GM12878 (cell line): ENCODE data around the gene ALAS1. TPM values are rescaled to one million over a fixed set of nuclear protein-coding genes. Genes with fewer than 3 reads are reported as not detected.

ENCODE experiments used
- CREM ChIP-seq: IDR thresholded peaks from 2 replicates; pipeline ENCODE4 v1.6.1; 2014; ENCODE audit warnings: antibody characterized with exemption, low read depth
- CUX1 ChIP-seq: IDR thresholded peaks from 2 replicates; pipeline ENCODE4 v1.6.1; 2012; ENCODE audit warnings: improper control_type of control experiment, low read depth, low read length; ENCODE audit not compliant: insufficient replicate concordance
- EZH2 ChIP-seq: IDR thresholded peaks from 2 replicates; pipeline ENCODE4 v1.6.1; 2012; ENCODE audit warnings: low read depth, mild to moderate bottlenecking, control low read depth, inconsistent platforms, low read length, borderline replicate concordance; ENCODE audit not compliant: control insufficient read depth
- HDGF ChIP-seq: fragments of 450-650 bp; IDR thresholded peaks from 2 replicates; pipeline ENCODE4 v1.6.1; 2016; ENCODE audit warnings: antibody characterized with exemption
- MYC ChIP-seq: IDR thresholded peaks from 2 replicates; pipeline ENCODE4 v1.6.1; 2011; ENCODE audit warnings: mild to moderate bottlenecking, low read length, moderate library complexity, inconsistent platforms; ENCODE audit not compliant: insufficient read depth, insufficient replicate concordance, insufficient read length, severe bottlenecking
- NR2C1 ChIP-seq: fragments of 450-650 bp; IDR thresholded peaks from 2 replicates; pipeline ENCODE4 v1.6.1; 2017; ENCODE audit warnings: antibody characterized with exemption, mild to moderate bottlenecking, moderate library complexity
- NRF1 ChIP-seq: conservative IDR thresholded peaks from 2 replicates; pipeline ENCODE4 v1.6.1; 2011; ENCODE audit warnings: mild to moderate bottlenecking, low read depth, low read length, improper control_type of control experiment
- PML ChIP-seq: IDR thresholded peaks from 2 replicates; pipeline ENCODE4 v1.6.1; 2012; ENCODE audit warnings: low read length, inconsistent platforms
- POLR2A ChIP-seq: IDR thresholded peaks from 2 replicates; pipeline ENCODE4 v1.6.1; 2011; ENCODE audit warnings: low read depth, mild to moderate bottlenecking, low read length
- RAD21 ChIP-seq: IDR thresholded peaks from 2 replicates; pipeline ENCODE4 v1.6.1; 2011; ENCODE audit warnings: mild to moderate bottlenecking, low read depth, low read length, moderate library complexity; ENCODE audit not compliant: insufficient read depth
- RCOR1 ChIP-seq: conservative IDR thresholded peaks from 2 replicates; pipeline ENCODE4 v1.6.1; 2012; ENCODE audit warnings: low read depth, low read length, improper control_type of control experiment
- SIN3A ChIP-seq: IDR thresholded peaks from 2 replicates; pipeline ENCODE4 v1.6.1; 2012; ENCODE audit warnings: low read depth, low read length, improper control_type of control experiment
- SMAD5 ChIP-seq: IDR thresholded peaks from 2 replicates; pipeline ENCODE4 v1.6.1; 2016; ENCODE audit warnings: antibody characterized with exemption, low read depth
- SMARCA5 ChIP-seq: fragments of 450-650 bp; IDR thresholded peaks from 2 replicates; pipeline ENCODE4 v1.6.1; 2017; ENCODE audit warnings: mild to moderate bottlenecking
- SMC3 ChIP-seq: IDR thresholded peaks from 2 replicates; pipeline ENCODE4 v1.6.1; 2011; ENCODE audit warnings: low read length, improper control_type of control experiment, borderline replicate concordance
- SP1 ChIP-seq: IDR thresholded peaks from one replicate; pipeline ENCODE4 v1.6.1; 2011; ENCODE audit warnings: low read depth, low read length
- YY1 ChIP-seq: IDR thresholded peaks from 2 replicates; pipeline ENCODE4 v1.6.1; 2011; ENCODE audit warnings: low read depth, mild to moderate bottlenecking, low read length
- ZNF207 ChIP-seq: fragments of 450-650 bp; IDR thresholded peaks from 2 replicates; pipeline ENCODE4 v1.6.1; 2014; ENCODE audit warnings: antibody characterized with exemption, mild to moderate bottlenecking, borderline replicate concordance
- ZNF274 ChIP-seq: IDR thresholded peaks from one replicate; pipeline ENCODE4 v1.8.0; 2011; ENCODE audit not compliant: insufficient read length, insufficient read depth
- polyA plus RNA-seq, 11 experiments: library from polyadenylated mRNA; depleted of rRNA in 4 of 11; unstranded in 6 of 11; stranded (reverse) in 5 of 11; fragments of >200 nt; fragmentation: Nextera tagmentation in 4 of 11; fragmentation: Illumina TruSeq in 1 of 11; extraction: Ambion mirVana in 4 of 11; extraction: Trizol in 1 of 11; gene quantifications; 1 replicate in 1 of 11; 2 replicates in 10 of 11; pipeline versions ENCODE4 v1.2.1 to v1.2.3, GENCODE V29; 2011 to 2016; ENCODE audit warnings: inconsistent platforms in 2 of 11, missing spikeins in 2 of 11, low read depth in 1 of 11
- total RNA-seq, 4 experiments: library from RNA; depleted of rRNA in 3 of 4; stranded (reverse); fragments of >200 nt in 3 of 4; fragmentation: Illumina TruSeq in 1 of 4; extraction: Trizol in 1 of 4; gene quantifications; 2 replicates each; pipeline versions ENCODE4 v1.2.1 to v1.2.3, GENCODE V29; 2013 to 2021
- TF ChIP-seq, protein P1 (sequence below): IDR thresholded peaks from 2 replicates; pipeline ENCODE4 v1.6.1; 2011; ENCODE audit warnings: mild to moderate bottlenecking, low read depth, low read length, moderate library complexity; ENCODE audit not compliant: insufficient replicate concordance

Gene ALAS1
- total and polyA plus RNA-seq, 10 of the 15 experiments (the other 5 are each of a cell fraction or from before 2014, with no cell fraction given) = 69.9 to 115 (median 94.1) TPM

DNA sequence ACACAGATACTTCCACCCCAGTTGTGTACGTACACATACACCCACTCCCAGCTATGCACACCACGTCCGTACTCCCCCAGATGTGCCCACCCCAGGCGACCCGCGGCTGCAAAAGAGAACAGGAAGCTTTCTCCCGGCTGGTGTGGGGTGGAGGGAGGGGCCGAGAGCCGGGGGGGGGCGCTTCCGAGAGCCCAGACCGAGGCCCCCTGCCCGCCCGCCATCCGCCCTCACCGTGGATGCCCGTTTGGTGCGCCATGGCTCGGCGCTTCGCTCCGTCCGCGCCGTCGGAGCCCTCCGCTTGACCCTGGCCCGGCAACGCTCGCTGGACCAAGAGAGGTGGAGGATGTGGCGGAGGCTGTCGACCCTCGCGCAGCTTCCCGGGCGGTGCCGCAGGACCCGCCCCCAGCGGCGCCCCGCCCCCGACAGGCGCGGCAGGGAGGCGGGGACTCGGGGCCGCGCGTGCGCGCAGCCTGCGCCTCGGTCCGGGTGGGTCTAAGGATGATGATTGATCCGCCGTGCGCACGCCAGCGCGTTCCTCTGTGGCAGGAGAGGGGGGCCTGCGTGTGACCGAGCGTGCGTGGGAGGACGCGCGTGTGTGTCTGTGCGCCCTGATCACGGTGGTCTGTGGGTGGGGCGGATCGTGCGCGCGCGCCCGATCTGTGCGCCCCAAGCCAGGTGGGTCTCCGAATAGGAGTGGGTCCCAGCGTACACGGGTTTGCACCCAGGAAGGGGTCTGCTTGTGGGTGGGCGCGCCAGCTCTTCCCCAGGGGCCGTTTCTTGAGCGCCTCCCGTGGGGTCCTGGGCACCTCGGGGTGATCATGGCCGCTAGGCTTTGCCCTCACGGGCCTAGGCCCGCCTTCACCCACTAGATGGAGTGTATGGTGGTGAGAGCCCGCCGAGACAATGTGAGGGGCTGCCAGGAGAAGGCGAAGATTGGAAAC, 41.1 kb downstream of the ALAS1 start, which contains the start of gene TWF2 (continued):
- TF ChIP-seq SMC3 = peak; percentile 37; the same call in 1 of the 2 replicates
- 0 out of 2 replicates have a peak, but pooled peaks have one; percentile 63 for TF ChIP-seq ZNF207
- peak; percentile 72; the same call in 1 of the 2 replicates for TF ChIP-seq HDGF
- TF ChIP-seq NR2C1 = peak; percentile 28; the same call in 1 of the 2 replicates
- TF ChIP-seq PML = no peak
- 0 out of 2 replicates have a peak, but pooled peaks have one; percentile 30 for TF ChIP-seq CREM
- TF ChIP-seq, protein P1, sequence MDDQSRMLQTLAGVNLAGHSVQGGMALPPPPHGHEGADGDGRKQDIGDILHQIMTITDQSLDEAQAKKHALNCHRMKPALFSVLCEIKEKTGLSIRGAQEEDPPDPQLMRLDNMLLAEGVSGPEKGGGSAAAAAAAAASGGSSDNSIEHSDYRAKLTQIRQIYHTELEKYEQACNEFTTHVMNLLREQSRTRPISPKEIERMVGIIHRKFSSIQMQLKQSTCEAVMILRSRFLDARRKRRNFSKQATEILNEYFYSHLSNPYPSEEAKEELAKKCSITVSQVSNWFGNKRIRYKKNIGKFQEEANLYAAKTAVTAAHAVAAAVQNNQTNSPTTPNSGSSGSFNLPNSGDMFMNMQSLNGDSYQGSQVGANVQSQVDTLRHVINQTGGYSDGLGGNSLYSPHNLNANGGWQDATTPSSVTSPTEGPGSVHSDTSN = peak; percentile 72
- TF ChIP-seq SIN3A = 0 out of 2 replicates have a peak, but pooled peaks have one; percentile 29
- TF ChIP-seq EZH2 = no peak
- peak; percentile 91 for TF ChIP-seq POLR2A
- TF ChIP-seq RCOR1 = no peak
- TF ChIP-seq NRF1 = peak; percentile 78
- peak; percentile 40 for TF ChIP-seq SP1
- peak; percentile 53; the same call in 1 of the 2 replicates for TF ChIP-seq SMAD5
- no peak for TF ChIP-seq CUX1
- TF ChIP-seq SMARCA5 = peak; percentile 84; the same call in 1 of the 2 replicates
- peak; percentile 30; the same call in 1 of the 2 replicates for TF ChIP-seq RAD21
- peak; percentile 87 for TF ChIP-seq YY1
- TF ChIP-seq MYC = peak; percentile 45
- TF ChIP-seq ZNF274 = no peak
